BE2C (cell line): Measurements from ENCODE around the gene CPE.

Source experiments
- DNase-seq: peaks from one replicate; pipeline ENCODE4 v3.0.0-alpha.2; 2020
- H3K27me3 ChIP-seq: fragments of 250-450 bp; sonication (Bioruptor Pico); 2 replicates; pipeline ENCODE4 v1.5.1; 2020; ENCODE audit warnings: mild to moderate bottlenecking
- H3K36me3 ChIP-seq: fragments of 250-450 bp; sonication (Bioruptor Pico); 2 replicates; pipeline ENCODE4 v1.5.1; 2020; ENCODE audit warnings: mild to moderate bottlenecking
- H3K4me1 ChIP-seq: fragments of 250-450 bp; sonication (Bioruptor Pico); 2 replicates; pipeline ENCODE4 v1.5.1; 2020
- H3K4me3 ChIP-seq: 2 replicates; pipeline ENCODE4 v1.5.1; 2011; ENCODE audit warnings: low read depth, low read length
- H3K9me3 ChIP-seq: fragments of 250-450 bp; sonication (Bioruptor Pico); 2 replicates; pipeline ENCODE4 v1.5.1; 2020
- CTCF ChIP-seq: IDR thresholded peaks from 2 replicates; pipeline ENCODE4 v1.5.1; 2012; ENCODE audit warnings: mild to moderate bottlenecking, low read depth, low read length

CPE gene

GRCh38 chr4:165439344-165439743 is 60.5 kb downstream of the CPE start:
- Histone ChIP-seq H3K9me3 (no peaks in the 10 kb centered on the region), H3K36me3 (no peaks in the 10 kb centered on the region), H3K4me3 (no peak overlapping the region), H3K4me1 (no peaks in the 10 kb centered on the region), H3K27me3 (no peaks in the 10 kb centered on the region)
- DNase-seq: no peak
- no peak for TF ChIP-seq CTCF

- DNase-seq: no peak
- no peaks in the 10 kb centered on the region for H3K27me3 ChIP-seq
- no peaks in the 10 kb centered on the region for H3K9me3 ChIP-seq
- TF ChIP-seq CTCF: no peak
- no peak overlapping the region for H3K4me3 ChIP-seq
- no peaks in the 10 kb centered on the region for H3K36me3 ChIP-seq
- H3K4me1 ChIP-seq: no peaks in the 10 kb centered on the region
Observed at GRCh38 chr4:165439981-165440380, 61.2 kb downstream of the CPE start.

GRCh38 chr4:165440415-165441158 is 61.8 kb downstream of the CPE start:
- DNase-seq: no peak
- Histone ChIP-seq H3K36me3 (no peaks in the 10 kb centered on the region), H3K4me3 (no peak overlapping the region), H3K27me3 (no peaks in the 10 kb centered on the region), H3K9me3 (no peaks in the 10 kb centered on the region), H3K4me1 (no peaks in the 10 kb centered on the region)
- TF ChIP-seq CTCF: no peak

GRCh38 chr4:165443276-165443675 is 64.5 kb downstream of the CPE start:
- no peak for TF ChIP-seq CTCF
- H3K4me3 ChIP-seq: no peak overlapping the region
- H3K27me3 ChIP-seq: no peaks in the 10 kb centered on the region
- DNase-seq: no peak
- no peaks in the 10 kb centered on the region for H3K4me1 ChIP-seq
- no peaks in the 10 kb centered on the region for H3K36me3 ChIP-seq
- H3K9me3 ChIP-seq: no peaks in the 10 kb centered on the region

- no peaks in the 10 kb centered on the region for H3K9me3 ChIP-seq
- no peaks in the 10 kb centered on the region for H3K4me1 ChIP-seq
- no peaks in the 10 kb centered on the region for H3K27me3 ChIP-seq
- H3K36me3 ChIP-seq: no peaks in the 10 kb centered on the region
- no peak for DNase-seq
- no peak for TF ChIP-seq CTCF
- no peak overlapping the region for H3K4me3 ChIP-seq
Observed at GRCh38 chr4:165448700-165449099, 69.9 kb downstream of the CPE start.

- Histone ChIP-seq H3K27me3 (no peaks in the 10 kb centered on the region), H3K36me3 (no peaks in the 10 kb centered on the region), H3K4me1 (no peaks in the 10 kb centered on the region), H3K4me3 (no peak overlapping the region), H3K9me3 (no peaks in the 10 kb centered on the region)
- no peak for TF ChIP-seq CTCF
- DNase-seq: no peak
Observed at GRCh38 chr4:165449333-165449732, 70.5 kb downstream of the CPE start.
